ENCODE measurements around the gene AEN.
"Not testable (repeated sequence)": the region's sequence is repeated elsewhere in the genome, so short reads cannot be mapped to it uniquely, and the experiment has no call there.

Gene AEN

DNA sequence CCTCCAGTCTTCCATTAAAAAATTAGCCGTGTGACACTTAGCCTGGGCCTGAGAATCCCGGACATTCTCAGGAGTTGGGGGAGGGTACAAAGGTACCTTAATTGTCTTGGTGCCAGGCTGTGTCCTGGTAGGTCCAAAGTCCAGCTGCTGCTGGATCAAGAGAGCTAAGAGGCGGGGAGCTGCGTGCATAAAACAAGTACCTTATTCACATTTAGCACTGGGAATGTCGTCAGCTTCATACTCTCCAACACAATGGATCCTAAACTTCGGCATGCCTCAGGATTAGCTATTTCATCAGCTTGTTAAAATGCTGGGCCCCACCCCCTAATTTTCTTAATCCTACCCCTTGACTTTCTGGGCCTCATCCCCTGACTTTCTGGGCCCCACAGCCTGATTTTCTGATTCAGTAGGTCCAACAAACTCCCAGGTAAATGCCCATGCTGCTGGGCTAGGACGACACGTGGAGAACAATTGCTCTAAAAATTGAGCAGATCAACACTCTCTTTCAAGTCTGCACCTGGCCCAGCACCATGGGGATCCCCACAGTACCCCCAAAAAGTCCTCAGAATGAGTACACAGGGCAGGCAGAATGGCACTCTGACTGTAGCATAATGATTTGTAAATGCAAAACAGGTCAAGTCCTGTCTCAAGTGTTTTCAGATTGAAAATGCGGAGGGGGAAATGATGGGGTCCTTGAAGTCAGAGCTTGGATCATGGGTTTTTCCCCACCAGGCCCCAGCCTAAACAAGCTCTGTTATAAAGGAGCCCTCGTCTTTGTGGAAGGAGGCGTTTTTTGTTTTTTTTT is 5.6 kb upstream of the AEN start:
- FAIRE-seq = no peak

DNA sequence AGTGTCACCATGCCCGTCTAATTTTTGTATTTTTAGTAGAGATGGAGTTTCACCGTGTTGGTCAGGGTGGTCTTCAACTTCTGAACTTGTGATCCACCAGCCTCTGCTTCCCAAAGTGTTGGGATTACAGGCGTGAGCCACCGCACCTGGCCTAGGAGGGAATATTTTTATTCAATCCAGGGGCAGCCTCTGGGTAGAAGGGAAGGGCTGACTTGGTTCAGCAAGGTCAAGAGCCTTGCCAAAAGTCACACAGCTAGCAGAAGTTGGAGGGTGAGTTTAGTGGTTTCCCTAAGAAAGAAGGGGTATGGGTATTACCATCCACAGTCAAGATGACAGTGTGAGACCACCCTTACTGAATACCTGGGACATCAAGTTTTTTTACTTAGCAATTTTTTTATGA is 4.9 kb upstream of the AEN start:
- FAIRE-seq = no peak

DNA sequence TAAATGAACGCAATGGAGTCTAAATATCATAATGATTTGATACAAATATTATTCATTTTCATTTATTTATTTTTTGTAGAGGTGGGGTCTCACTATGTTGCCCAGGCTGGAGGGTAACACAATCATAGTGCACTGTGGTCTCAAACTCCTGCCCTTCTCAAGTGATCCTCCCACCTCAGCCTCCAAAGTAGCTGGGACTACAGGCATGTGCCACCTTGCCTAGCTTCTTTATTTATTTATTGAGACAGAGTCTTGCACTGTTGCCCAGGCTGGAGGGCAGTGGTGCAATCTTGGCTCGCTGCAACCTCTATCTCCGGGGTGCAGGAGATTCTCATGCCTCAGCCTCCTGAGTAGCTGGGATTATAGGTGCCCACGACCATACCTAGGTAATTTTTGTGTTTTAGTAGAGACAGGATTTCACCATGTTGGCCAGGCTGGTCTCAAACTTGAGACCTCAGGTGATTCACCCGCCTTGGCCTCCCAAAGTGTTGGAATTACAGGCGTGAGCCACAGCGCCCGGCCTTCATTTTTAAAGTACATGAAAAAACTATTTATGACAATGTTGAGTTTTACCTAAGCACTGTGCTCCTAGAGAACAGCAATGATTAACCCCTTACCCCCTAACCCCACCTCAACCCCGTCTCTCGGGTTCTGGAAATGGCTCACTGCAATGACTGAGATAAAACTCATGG is 4.0 kb upstream of the AEN start:
- FAIRE-seq = no peak

DNA sequence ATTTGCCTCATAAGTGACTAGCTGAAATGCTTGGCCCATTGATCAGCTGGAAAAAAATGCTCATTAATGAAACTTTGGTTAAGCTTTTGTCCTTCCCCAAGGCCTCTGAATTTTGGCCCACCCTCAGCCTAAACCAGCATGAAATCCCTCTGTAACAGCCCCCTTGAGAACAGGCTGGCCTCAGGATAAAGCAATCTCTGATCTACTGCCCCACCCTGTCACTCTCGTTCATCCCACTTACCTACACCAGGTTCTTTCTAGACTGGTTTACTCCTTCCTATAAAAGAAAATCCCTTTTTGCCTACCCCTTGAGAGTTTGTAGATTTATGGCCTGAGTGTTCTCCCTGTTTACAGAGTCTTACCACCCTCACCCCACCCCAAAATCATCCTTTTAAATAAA is 3.4 kb upstream of the AEN start:
- FAIRE-seq = no peak

DNA sequence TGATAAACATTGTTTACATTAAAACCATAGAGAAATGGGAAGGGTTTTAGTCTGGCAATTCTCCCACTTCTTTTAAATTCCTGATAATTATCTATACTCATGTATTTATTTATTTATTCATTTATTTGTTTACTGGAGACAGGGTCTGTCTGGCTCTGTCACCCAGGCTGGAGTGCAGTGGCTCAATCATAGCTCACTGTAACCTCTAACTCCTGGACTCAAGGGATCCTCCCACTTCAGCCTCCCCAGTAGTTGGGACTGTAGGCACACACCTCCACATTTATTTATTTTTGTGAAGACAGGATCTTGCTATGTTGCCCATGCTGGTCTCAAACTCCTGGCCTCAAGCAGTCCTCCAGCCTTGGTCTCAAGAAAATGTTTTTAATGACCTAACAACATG is 2.5 kb upstream of the AEN start:
- FAIRE-seq = no peak

DNA sequence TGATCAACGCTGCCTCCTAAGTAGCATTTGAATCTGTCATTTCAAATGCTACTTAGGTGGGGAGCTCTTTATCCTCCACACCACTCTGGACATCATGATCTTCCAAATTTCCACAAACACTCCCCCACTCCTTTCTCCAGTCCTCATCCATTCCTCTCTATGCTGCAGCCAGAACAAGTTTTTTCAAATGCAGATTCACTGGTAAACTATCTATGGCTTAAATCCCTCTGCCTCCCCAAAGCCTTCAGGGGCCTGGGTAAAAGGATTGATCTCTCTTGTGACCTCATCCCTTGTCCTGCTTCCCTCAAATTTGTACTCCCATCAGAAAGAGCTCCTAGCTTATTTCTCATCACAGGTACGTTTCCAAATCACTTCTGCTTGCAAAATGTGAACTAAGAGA is 1.3 kb upstream of the AEN start:
- no peak for FAIRE-seq

DNA sequence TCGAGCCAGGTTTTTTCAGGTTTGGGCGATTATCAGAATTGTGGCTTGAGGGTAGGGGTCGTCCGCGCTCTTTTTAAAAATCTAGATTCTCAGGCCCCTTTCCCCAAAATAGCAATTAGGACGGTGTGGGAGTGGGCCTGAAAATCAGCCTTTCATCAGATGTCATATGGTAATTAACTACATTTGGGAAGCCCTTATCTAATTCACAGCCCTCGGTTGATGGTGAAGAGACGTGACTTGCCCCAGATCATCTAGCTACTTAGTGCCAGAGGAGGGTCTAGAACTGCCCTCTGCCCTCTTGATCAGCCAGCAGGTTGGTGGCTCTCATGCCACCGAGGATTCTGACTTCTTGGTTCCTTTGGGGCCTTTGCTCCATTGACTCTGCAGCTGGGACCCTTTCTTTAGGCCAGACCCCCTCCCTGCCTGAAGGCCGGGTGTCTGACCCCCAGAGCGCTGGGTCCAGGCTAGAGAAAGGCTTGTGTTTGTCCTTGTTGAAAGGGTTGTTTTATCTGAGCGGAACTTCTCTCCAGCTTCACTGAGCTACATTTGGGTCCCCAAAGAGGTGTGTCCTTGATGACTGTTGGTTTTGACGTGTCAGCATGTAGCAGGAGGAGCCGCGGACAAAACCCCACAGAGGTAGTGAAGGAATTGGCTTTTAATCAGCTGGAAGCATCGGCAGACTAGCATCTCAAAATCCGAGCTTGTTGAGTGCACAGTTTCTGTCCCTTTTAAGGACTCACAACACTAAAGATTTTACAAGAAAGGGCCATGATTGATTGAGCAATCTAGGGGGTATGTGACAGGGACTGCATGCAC is 857 bp downstream of the AEN start:
- FAIRE-seq = no peak

DNA sequence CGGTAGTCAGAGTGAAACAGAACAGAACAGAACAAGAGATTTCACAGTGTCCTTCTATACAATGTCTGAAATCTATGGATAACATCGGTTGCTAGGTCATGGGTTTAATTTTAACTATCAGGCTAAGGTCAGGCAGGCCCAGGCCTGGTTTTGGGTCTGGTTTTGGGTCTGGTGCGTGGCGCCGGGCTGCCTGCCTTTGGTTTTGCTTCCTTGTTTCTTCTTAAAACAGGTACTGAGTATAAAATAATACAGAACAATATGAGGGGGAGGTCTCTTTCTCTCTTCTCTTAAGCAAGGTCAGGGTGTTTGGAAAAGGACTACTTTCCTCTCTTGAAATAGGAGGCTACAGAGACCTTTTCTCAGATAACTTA is 1.4 kb downstream of the AEN start:
- FAIRE-seq = no peak

DNA sequence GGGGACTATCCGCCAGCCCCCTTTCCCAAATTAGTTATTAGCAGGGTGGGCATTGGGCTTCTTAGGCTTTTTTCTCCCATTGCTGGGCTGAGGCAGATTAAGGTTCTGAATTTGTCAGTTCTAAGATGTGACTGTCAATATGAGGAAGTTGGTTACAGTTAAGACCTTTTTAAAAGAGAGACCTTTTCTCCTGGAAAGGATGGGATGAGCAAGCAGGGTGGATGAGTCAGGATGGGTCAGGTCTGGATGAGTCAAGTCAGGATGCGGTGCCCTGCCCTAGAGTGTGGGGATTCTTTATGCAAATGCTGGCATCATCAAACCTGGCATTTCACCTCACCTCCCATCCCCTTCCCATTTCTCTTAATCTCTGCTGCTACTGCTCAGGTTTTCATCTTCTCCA is 1.9 kb downstream of the AEN start:
- no peak for FAIRE-seq

DNA sequence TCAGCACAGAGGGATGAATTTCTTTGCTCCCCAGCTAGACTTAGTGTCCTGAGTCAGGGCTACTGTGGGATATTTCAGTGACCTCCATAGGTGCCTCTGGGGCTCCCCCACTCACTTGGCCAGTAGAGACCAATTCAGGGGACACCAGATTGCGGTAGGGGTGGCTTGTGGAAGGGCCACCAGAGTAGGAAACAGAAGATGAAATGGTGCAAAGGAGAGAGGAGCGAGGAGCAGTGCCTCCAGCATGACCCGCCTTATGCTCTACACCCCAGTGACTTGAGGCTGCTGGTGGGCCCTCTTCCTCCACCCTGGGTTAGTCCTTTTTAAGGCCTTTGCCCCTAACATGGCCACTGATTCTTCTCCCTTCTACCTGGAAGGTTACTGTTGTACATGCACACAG is 2.5 kb downstream of the AEN start:
- FAIRE-seq = no peak

DNA sequence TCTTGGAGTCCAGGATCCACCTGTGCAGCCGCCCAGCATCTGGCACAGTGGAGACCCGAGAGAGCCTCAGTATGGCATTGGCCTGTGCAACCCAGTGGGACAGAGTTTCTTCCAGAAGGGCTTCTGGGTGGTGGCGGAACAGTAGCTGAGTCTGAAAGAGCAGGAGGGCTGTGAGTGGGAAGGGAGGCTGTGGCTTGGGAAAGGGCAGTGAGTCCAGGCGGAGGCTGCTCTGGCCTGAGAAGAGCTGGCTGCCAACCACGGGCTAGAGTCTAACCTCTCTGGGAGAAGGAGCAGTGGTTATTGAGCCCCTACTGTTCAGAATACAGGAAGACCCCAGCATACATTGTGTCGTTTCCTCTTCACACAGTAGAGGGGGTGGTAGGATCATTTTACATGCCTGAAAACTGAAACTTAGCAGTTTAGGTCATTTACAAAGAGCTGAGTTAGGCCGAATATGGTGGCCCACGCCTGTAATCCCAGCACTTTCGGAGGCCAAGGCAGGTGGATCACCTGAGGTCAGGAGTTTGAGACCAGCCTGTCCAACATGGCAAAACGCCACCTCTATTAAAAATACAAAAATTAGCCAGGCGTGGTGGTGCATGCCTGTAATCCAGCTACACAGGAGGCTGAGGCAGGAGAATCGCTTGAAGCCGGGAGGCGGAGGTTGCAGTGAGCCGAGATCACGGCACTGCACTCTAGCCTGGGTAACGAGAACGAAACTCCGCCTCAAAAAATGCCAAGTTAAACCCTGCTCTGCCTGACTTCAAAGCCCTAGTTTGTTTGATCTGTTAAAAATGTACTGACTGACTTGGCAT is 3.2 kb downstream of the AEN start:
- no peak for FAIRE-seq

DNA sequence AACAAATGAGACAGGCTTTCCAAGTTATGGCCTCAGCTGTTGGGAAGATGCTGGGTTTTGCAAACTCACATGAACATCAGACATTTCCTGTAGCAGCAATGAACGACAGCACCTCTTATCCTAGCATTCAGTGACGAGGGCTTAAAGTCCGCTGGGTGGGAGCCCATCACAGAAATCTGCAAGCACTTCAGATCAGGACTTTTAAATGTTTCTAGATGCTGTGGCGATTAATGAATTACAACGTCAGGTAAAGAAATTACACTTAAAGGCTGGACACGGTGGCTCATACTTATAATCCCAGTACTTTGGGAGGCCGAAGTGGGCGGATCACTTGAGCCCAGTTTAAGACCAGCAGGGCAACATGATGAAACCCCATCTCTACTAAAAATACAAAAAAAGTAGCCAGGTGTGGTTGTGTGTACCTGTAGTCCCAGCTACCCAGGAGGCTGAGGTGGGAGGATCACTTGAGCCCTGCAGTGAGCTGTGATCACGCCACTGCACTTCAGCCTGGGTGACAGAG is 3.9 kb downstream of the AEN start:
- no peak for FAIRE-seq

DNA sequence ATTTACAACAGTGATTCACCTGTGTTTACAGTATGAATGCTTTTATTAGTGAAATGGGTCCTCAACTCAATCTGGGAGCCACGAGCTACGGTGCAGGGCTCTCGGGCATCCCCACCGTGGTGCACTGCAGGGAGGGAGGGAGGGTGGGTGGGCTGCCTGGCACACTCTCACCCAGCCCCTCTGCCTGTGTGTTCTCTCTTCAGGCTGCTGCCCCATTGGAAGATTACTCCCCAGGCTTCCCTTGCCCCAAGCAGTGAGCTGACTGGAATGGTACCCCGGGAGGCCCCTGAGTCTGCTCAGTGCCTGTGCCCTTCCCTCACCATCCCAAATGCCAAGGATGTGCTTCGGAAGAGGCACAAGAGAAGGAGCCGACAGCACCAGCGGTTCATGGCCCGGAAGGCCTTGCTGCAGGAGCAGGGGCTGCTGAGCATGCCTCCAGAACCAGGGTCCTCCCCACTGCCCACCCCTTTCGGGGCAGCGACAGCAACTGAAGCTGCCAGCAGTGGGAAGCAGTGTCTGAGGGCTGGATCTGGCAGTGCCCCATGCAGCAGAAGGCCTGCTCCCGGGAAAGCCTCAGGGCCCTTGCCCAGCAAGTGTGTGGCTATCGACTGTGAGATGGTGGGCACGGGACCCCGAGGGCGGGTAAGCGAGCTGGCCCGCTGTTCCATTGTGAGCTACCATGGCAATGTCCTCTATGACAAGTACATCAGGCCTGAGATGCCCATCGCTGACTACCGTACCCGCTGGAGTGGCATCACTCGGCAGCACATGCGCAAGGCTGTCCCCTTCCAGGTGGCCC is 5.0 kb downstream of the AEN start:
- FAIRE-seq = no peak

DNA sequence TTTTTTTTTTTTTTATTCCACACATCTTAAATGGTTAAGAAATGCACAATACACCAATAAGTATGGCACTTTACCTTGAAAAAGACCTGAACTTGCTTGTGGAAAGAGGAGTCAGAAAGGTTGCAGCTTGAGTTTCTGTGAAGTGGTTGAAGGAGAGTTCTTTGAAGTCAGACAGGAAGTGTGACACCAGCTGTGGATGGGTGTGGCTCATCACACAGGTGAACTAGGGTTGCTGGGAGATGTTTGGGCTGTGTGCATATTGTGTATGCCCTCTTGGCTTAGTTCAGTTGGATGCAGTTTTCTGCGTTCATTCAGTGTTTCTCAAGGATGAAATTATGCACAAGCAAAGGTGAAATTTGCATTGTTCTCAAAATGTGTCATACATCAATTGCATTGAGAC is 6.3 kb downstream of the AEN start:
- no peak for FAIRE-seq

DNA sequence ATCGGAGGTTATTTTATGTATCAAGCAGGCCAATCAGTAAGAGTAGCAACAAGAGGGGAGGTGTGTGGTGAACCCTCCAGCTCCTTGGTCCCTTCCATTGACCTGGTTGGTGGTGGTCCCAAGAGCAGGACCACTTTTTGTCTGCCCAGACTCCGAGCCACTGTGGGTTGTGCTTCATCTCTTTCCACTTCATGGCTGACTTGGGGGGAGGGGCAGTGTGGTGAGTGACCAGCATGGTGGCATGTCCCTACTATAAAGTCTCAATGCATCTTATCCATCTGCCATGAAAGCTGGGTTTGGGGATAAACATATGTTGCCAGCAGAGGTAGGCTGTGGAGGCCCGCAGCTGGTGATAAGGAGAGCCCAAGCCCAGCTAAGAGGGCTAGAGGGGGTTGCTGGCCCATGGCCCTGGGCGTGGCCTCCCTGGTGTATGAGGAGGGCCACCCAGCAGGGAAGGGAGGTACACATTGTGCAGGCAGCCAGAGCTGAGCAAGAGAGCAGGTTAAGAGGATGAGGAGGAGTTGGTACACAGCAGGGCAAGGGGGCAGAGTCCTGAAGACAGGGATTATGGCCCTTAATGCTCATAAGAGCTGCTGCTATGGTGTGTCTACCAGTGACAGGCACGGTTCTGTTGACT is 7.0 kb downstream of the AEN start:
- no peak for FAIRE-seq

DNA sequence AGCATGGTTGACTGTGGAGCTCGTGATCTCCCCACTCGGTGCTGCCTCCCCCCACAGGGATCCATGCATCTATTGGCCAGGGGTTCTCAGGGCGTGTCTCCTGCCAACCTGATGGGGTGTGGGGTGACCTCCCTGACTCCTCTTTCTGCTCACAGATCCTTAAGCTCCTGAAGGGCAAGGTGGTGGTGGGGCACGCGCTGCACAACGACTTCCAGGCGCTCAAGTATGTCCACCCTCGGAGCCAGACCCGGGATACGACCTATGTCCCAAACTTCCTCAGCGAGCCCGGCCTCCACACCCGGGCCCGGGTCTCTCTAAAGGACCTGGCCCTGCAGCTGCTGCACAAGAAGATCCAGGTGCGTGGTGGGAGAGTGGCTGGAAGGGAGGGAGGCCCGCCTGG is 7.9 kb downstream of the AEN start:
- no peak for FAIRE-seq

DNA sequence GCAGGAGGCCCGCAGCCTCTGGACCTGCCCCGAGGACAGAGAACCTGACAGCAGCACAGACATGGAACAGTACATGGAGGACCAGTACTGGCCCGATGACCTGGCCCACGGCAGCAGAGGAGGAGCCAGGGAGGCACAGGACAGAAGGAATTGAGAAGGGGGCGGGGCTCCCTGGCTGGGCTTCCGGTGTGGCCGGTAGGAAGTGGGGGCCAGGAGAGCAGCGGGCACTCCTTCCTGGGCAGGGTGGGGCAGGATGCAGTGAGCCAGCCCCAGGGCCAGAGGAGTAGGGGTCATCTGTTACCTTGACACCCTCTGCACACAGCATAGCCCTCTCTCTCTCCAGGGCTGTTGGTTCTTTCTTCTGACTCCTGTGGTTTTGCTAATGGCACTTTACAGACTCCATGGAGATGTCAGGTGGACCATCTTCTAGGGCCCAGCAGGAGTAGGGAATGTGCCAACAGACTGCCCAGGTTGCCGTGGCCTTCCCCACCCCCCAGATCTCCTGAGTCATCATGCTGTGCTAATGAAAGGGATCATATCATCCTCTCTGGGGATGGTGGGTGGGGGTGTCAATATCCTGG is 9.1 kb downstream of the AEN start:
- FAIRE-seq = no peak

DNA sequence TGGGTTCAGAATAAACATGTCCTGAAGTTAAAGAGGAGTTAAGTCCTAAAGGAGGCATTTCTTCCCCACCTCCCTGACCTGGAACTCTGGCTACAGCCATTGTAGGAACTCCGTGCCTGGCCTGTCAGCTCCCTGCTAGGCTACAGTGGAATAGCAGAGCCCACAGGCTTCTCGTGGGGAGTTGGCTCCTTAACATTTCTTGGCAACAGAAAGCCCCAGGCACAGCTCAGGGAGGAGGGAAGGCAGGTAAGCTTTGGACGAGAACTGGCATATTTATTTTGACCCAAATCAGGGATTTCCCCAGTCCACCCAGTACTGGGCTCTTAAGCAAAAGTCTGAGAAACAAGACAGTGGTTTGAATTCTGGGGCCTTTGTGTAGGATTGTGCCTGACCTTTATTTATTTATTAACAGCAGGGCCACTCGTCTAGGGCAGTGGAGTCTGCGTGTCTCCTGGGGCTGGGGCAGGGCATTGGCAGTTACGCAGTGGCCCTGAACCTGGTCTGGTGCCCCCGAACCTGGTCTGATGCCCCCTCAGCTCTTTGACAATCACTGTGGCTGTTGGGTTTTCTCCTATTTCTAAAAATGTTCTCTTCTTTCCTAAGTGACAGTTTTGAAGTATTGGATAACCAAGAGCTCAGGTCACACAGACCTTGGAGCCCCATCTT is 9.8 kb downstream of the AEN start:
- no peak for FAIRE-seq

DNA sequence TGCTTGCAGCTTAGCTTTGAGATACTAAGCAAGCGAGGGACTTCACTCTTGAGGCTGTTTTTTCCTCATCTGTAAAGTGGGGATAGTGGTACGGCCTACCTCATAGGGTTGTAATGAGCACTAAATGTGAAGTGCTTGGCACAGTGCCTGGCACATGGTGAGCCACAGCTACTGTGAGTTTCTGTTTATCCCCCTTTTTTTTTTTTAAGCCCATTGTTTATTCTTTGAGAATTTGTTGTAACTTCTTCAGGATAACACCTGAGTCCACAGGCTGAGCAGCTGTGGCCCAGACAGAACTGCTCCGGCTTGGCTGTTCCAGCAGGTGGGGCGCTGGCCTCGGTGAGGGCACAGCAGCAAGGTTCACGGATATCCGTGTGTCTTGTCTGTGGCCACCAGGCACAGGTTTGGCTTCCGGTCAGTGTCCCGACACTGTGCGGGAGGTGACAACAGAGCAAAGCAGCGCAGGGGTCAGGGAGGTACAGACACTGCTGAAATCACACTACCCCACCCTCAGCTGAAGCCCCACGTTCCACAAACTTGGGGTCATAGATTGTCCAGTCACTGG is 10.4 kb downstream of the AEN start:
- no peak for FAIRE-seq

DNA sequence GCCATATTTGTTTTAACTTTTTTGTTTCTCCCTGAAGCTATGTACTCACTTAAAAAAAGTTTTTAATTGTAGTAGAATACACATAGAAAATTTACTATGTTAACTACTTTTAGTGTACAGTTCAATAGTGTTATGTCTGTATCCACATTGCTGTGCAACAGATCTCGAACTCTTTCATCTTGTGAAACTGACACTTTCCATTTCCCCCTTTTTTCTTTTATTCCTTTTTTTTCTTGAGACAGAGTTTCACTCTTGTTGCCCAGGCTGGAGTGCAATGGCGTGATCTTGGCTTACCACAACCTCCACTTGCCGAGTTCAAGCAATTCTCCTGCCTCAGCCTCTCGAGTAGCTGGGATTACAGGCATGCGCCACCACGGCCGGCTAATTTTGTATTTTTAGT is 11.7 kb downstream of the AEN start:
- FAIRE-seq = not testable (repeated sequence)

Measured in islet of Langerhans (tissue), 1 donor.